BLaER1 (cell line): ENCODE results near the gene PLCL2.

ENCODE experiments used
- H3K27ac ChIP-seq: shearing (Covaris generic); formaldehyde crosslinking; 2 replicates; pipeline ENCODE4 v1.8.1; 2022
- H3K27me3 ChIP-seq: shearing (Covaris generic); formaldehyde crosslinking; 2 replicates; pipeline ENCODE4 v1.8.1; 2022
- H3K36me3 ChIP-seq: shearing (Covaris generic); formaldehyde crosslinking; 2 replicates; pipeline ENCODE4 v1.8.1; 2022
- H3K4me1 ChIP-seq: shearing (Covaris generic); formaldehyde crosslinking; 2 replicates; pipeline ENCODE4 v1.8.1; 2022
- H3K4me2 ChIP-seq: shearing (Covaris generic); formaldehyde crosslinking; 2 replicates; pipeline ENCODE4 v1.8.1; 2022
- H3K4me3 ChIP-seq: shearing (Covaris generic); formaldehyde crosslinking; 2 replicates; pipeline ENCODE4 v1.8.1; 2022
- H3K9ac ChIP-seq: shearing (Covaris generic); formaldehyde crosslinking; 2 replicates; pipeline ENCODE4 v1.8.1; 2022
- H3K9me3 ChIP-seq: shearing (Covaris generic); formaldehyde crosslinking; 2 replicates; pipeline ENCODE4 v1.8.1; 2022
- H4K20me1 ChIP-seq: shearing (Covaris generic); formaldehyde crosslinking; 2 replicates; pipeline ENCODE4 v1.8.1; 2022
- Cebpa-rat ChIP-seq: shearing (Covaris generic); IDR thresholded peaks from 2 replicates; pipeline ENCODE4 v1.8.1; 2022

Gene PLCL2

GRCh38 chr3:16995601-16996000 is 110.8 kb downstream of the PLCL2 start:
- no peak for TF ChIP-seq Cebpa-rat
- H3K4me1 ChIP-seq, result peaks cover 6% of the 10 kb centered on the region
- no peak overlapping the region for H3K4me2 ChIP-seq
- no peak overlapping the region for H3K4me3 ChIP-seq
- H3K27ac ChIP-seq, result no peak overlapping the region
- H3K27me3 ChIP-seq, result no peaks in the 10 kb centered on the region
- H3K36me3 ChIP-seq, result no peaks in the 10 kb centered on the region
- peaks cover 3% of the 10 kb centered on the region; the same call in 1 of the 2 replicates for H3K9me3 ChIP-seq
- H4K20me1 ChIP-seq, result peaks cover 41% of the 10 kb centered on the region; the same call in 1 of the 2 replicates
- no peak overlapping the region for H3K9ac ChIP-seq

DNA sequence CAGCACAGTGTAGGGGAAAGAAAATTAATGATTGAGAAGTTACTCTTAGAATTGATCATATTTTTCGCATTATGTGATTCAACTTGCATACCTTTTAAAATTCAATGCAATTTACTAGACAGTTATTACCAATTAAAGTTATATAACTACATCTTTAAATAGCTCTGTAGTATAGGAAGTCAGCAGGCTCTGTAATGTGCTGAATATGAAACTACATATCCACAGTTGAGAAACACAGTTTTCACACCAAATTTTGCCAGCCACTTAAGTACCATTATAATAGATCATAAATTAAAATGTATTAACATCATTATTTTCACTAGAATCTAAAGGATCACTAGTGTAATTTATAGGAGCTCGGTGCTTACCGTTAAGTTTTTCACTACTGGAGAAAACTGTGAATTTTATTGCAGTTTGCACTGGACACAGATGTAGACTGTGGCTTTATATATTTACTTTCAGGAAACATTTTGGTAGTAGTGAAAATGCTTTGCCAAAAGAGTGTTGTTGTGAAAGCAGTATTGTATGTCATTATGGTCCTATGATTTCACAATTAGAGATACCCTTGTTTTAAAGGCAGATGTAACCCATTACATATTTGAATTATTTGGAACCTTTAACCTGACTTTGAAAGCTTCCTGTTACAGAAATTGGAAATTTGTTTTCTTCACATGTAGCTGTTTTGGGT is 113.6 kb downstream of the PLCL2 start:
- no peak overlapping the region for H3K4me2 ChIP-seq
- H3K27ac ChIP-seq, result no peak overlapping the region
- TF ChIP-seq Cebpa-rat, result no peak
- H3K27me3 ChIP-seq, result no peaks in the 10 kb centered on the region
- peaks cover 29% of the 10 kb centered on the region for H4K20me1 ChIP-seq
- peaks cover 19% of the 10 kb centered on the region for H3K9me3 ChIP-seq
- H3K4me1 ChIP-seq, result peaks cover 6% of the 10 kb centered on the region
- H3K9ac ChIP-seq, result no peak overlapping the region
- no peak overlapping the region for H3K4me3 ChIP-seq
- H3K36me3 ChIP-seq, result no peaks in the 10 kb centered on the region

- Histone ChIP-seq H3K9me3 (peaks cover 20% of the 10 kb centered on the region), H4K20me1 (peaks cover 37% of the 10 kb centered on the region), H3K4me3 (no peak overlapping the region), H3K4me1 (peaks cover 6% of the 10 kb centered on the region), H3K27me3 (no peaks in the 10 kb centered on the region), H3K4me2 (no peak overlapping the region), H3K27ac (no peak overlapping the region), H3K9ac (no peak overlapping the region), H3K36me3 (no peaks in the 10 kb centered on the region)
- no peak for TF ChIP-seq Cebpa-rat
Observed at GRCh38 chr3:16999161-16999560, 114.4 kb downstream of the PLCL2 start.

DNA sequence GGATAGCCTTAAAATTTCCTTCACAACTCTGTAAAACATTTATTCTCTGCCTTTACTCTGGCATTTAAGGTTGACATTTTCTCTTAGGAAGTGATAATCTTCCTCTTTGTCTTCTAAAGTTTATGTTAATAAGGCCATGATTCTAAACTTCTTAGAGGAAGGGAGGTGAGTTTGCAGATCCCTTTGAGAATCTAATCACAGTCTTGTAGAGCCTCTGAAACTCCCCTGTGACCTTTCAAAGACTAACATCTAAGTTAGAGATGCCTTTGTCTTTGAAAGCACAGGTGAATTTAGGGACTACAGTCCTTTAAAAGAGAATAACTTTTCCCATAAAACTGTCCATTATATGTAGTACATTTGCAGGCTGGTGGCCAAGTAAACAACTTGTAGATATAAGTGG is 115.1 kb downstream of the PLCL2 start:
- Histone ChIP-seq H3K9me3 (peaks cover 20% of the 10 kb centered on the region), H4K20me1 (peaks cover 41% of the 10 kb centered on the region), H3K27ac (no peak overlapping the region), H3K4me1 (peaks cover 6% of the 10 kb centered on the region), H3K27me3 (no peaks in the 10 kb centered on the region), H3K4me3 (no peak overlapping the region), H3K4me2 (no peak overlapping the region), H3K9ac (no peak overlapping the region), H3K36me3 (no peaks in the 10 kb centered on the region)
- no peak for TF ChIP-seq Cebpa-rat

DNA sequence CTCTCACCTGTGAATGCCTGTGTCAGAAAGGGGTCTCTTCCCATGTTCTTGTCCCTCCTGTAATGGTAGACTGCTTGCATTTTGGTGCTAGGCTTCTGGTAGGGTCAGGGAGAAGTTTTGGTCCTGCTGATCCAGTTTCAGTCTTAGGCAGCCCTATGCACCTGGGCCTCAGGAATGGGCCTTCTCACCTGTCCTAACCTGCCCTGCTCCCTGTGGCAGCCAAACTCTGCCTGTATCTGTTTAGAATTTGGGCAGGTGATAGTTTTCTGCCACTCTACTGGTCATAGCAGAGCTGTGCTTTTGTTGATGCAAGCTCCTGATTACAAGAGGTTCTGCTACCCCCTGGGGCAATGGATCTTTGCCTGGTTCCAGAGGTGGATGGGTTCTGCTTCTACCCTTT is 118.7 kb downstream of the PLCL2 start:
- no peaks in the 10 kb centered on the region for H3K4me1 ChIP-seq
- TF ChIP-seq Cebpa-rat, result no peak
- H3K9ac ChIP-seq, result no peak overlapping the region
- no peaks in the 10 kb centered on the region for H3K27me3 ChIP-seq
- peaks cover 20% of the 10 kb centered on the region for H3K9me3 ChIP-seq
- no peak overlapping the region for H3K4me3 ChIP-seq
- H3K4me2 ChIP-seq, result no peak overlapping the region
- peaks cover 47% of the 10 kb centered on the region for H4K20me1 ChIP-seq
- H3K27ac ChIP-seq, result no peak overlapping the region
- no peaks in the 10 kb centered on the region for H3K36me3 ChIP-seq

- no peaks in the 10 kb centered on the region for H3K4me1 ChIP-seq
- H3K36me3 ChIP-seq, result peaks cover 18% of the 10 kb centered on the region
- no peak overlapping the region for H3K4me3 ChIP-seq
- H3K9me3 ChIP-seq, result peaks cover 9% of the 10 kb centered on the region
- no peak overlapping the region for H3K27ac ChIP-seq
- TF ChIP-seq Cebpa-rat, result no peak
- H3K9ac ChIP-seq, result no peak overlapping the region
- H3K27me3 ChIP-seq, result no peaks in the 10 kb centered on the region
- H4K20me1 ChIP-seq, result peaks cover 39% of the 10 kb centered on the region
- no peak overlapping the region for H3K4me2 ChIP-seq
Observed at GRCh38 chr3:17006132-17006852, 121.5 kb downstream of the PLCL2 start.

DNA sequence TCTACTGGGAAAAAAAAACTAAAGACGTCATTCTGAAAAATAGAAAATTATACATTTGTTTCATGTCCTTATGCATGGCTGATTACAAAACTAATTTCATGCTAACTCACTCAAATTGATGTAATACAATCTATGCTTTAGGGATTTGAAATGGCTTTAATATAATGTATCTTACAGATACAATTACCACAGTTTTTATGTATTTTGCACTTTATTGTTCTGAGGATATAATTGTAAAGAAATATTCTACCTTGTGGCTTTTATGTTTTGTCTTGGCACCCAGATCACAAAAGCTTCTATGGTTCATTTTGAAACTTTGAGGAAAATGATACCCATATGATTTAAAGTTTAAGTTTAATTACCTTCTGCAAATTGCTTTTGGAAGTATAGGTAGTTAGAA is 122.5 kb downstream of the PLCL2 start:
- TF ChIP-seq Cebpa-rat, result no peak
- Histone ChIP-seq H3K4me2 (no peak overlapping the region), H3K27ac (no peak overlapping the region), H3K36me3 (peaks cover 24% of the 10 kb centered on the region), H3K4me3 (no peak overlapping the region), H4K20me1 (peaks cover 39% of the 10 kb centered on the region), H3K9ac (no peak overlapping the region), H3K27me3 (no peaks in the 10 kb centered on the region), H3K4me1 (no peaks in the 10 kb centered on the region), H3K9me3 (peaks cover 4% of the 10 kb centered on the region; the same call in 1 of the 2 replicates)

- Histone ChIP-seq H3K36me3 (peaks cover 40% of the 10 kb centered on the region), H3K27ac (no peak overlapping the region), H3K4me1 (no peaks in the 10 kb centered on the region), H3K9me3 (no peaks in the 10 kb centered on the region), H3K27me3 (no peaks in the 10 kb centered on the region), H4K20me1 (peaks cover 38% of the 10 kb centered on the region; the same call in 1 of the 2 replicates), H3K9ac (no peak overlapping the region), H3K4me2 (no peak overlapping the region), H3K4me3 (no peak overlapping the region)
- no peak for TF ChIP-seq Cebpa-rat
Observed at GRCh38 chr3:17009826-17010225, 125.1 kb downstream of the PLCL2 start.

DNA sequence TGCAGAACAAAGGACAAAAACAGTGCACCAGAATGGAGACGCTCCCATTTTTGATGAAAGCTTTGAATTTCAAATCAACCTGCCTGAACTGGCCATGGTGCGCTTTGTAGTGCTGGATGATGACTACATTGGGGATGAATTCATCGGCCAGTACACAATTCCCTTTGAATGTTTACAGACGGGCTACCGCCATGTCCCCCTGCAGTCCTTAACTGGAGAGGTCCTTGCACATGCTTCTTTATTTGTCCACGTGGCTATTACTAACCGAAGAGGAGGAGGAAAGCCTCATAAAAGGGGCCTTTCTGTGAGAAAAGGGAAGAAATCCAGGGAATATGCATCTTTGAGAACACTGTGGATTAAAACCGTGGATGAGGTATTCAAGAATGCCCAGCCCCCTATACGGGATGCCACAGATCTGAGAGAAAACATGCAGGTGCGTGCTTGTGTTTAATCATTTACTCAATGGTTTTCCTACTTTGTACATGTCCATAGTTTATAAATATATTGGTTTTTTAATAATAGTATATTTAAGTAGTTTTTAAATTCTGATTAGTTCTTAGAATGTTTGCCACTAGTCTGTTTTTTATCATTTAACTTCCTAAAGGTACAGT is 127.1 kb downstream of the PLCL2 start:
- TF ChIP-seq Cebpa-rat, result no peak
- no peak overlapping the region for H3K4me3 ChIP-seq
- no peaks in the 10 kb centered on the region for H3K27me3 ChIP-seq
- H3K4me2 ChIP-seq, result no peak overlapping the region
- no peaks in the 10 kb centered on the region for H3K9me3 ChIP-seq
- peaks cover 19% of the 10 kb centered on the region; the same call in 1 of the 2 replicates for H4K20me1 ChIP-seq
- no peaks in the 10 kb centered on the region for H3K4me1 ChIP-seq
- peaks cover 59% of the 10 kb centered on the region for H3K36me3 ChIP-seq
- no peak overlapping the region for H3K9ac ChIP-seq
- no peak overlapping the region for H3K27ac ChIP-seq

DNA sequence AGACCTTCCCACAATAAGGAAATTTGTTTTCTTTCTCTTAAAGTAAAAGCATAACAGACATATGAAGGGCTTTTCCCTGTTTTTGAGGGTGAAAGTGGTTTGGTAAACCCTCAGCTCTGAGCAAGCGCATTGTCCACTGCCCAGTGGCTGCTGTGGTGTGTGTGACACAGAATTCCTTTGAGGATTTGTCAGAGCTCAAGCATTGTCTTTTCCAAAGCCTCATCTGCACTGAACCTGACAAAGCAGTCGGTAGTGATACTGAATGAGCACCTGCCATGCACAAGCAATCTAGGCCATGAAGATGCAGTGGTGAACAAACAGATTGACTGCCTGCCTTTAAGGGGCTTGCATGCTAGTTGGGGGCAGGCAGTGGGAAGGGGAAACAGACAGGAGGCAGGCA is 128.3 kb downstream of the PLCL2 start:
- Histone ChIP-seq H3K4me1 (no peaks in the 10 kb centered on the region), H3K9ac (no peak overlapping the region), H3K36me3 (peaks cover 68% of the 10 kb centered on the region), H3K27ac (no peak overlapping the region), H3K27me3 (no peaks in the 10 kb centered on the region), H3K4me3 (no peak overlapping the region), H3K4me2 (no peak overlapping the region), H4K20me1 (peaks cover 19% of the 10 kb centered on the region; the same call in 1 of the 2 replicates), H3K9me3 (no peaks in the 10 kb centered on the region)
- no peak for TF ChIP-seq Cebpa-rat
